ENCODE data around the gene TAX1BP3. TPM values are rescaled to one million over a fixed set of nuclear protein-coding genes. Genes with fewer than 3 reads are reported as not detected.
A peak's percentile ranks its signal among the peaks of the same experiment; 100 is the strongest.
"Not testable (repeated sequence)": the region's sequence is repeated elsewhere in the genome, so short reads cannot be mapped to it uniquely, and the experiment has no call there.

The TAX1BP3 gene
- total RNA-seq, result 100 to 1,000 TPM; 116 to 142 TPM
- long read RNA-seq, transcript TAX1BP3-201 (4 exons, 1,377 nt), result major isoform, 5 of 6 reads
- long read RNA-seq, partial matches to known transcripts, result 0 of 6 reads
- long read RNA-seq, other reads (novel, unspliced or antisense), result 1 of 6 reads

GRCh38 chr17:3668279-3669084, at the start of gene TAX1BP3, which contains the start of gene EMC6:
TSS of gene TAX1BP3 (minus strand) at chr17:3668578. CDS start at chr17:3668526, 52 bp downstream.
TSS of gene EMC6 (plus strand) at chr17:3668812. CDS start at chr17:3669147, 335 bp downstream.
- intact Hi-C loops (cut with DNase I), result no loop called here
- DNase-seq (peak; percentile 99), ATAC-seq (peak; percentile 92 to 93)

GRCh38 chr17:3715296-3715695, 46.9 kb upstream of the TAX1BP3 start:
- intact Hi-C loops (cut with DNase I), result no loop called here
- DNase-seq (no peak), ATAC-seq (no peak)

DNA sequence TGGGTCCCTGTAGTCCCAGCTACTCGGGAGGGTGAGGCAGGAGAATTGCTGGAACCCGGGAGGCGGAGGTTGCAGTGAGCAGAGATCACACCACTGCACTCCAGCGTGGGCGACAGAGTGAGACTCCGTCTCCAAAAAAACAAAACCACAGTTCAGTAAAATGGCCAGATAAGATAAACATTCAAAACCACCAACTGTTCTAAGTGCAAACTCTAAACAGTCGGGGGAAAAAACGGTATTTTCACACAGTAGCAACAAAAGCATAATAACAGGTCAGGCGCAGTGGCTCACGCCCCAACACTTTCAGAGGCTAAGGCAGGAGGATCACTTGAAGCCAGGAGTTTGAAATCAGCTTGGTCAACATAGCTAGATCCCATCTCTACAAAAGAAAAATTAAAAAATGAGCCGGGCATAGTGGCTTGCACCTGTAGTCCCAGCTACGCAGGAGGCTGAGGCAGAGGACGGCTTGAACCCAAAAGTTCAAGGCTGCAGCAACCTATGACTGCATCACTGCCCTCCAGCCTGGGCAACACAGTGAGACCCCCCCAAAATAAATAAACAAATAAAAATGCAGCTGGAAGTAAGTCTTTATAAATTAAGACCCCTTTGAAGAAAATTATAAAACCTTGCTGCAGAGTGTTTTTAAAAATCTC, 44.6 kb upstream of the TAX1BP3 start:
- intact Hi-C loops (cut with DNase I), result no loop called here
- DNase-seq (no peak), ATAC-seq (no peak)

DNA sequence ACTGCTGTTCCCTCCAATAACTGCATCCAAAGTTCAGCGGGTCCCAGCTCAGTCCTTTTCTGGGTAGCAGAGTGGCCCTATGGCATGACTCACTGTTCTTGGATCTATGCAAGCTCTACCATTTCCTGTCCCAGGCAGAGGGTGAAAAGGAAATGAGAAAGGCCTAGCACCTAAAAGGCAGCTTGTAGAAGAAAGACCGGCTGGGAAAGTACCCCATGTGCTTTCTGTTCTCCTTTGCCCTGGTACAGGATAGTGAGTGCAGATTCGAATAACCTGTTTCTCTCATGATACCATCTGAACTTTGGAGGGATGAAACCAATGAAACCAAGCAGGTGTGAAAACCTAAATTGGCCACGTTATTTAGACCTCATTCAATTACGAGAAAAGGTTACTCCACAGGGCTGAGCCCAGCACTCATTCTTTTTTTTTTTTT, 42.6 kb upstream of the TAX1BP3 start:
- DNase-seq, result no peak
- ATAC-seq, result peak; percentile 66 to 80
- intact Hi-C loops (cut with DNase I), result no loop called here

DNA sequence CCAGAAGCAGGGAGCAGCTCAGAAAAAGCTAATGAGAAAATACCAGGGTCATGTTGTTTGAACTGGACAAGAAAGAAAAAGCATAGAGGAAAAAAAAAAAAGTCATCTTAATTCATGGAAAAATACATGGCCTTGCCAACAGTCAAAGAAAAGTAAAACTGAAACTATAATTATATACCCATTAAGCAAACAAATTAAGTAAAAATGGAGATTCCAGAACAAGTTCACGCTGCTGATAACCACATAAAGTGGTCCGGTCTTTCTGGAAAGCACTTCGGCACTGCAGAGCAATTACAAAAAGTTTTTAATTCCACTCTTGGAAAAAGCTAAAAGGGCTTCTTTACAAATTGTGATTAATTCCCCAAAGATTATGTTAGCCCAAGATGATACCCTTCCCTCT, 40.0 kb upstream of the TAX1BP3 start:
- ATAC-seq (no peak), DNase-seq (no peak)
- intact Hi-C loops (cut with DNase I), result no loop called here

GRCh38 chr17:3705718-3705984, 37.3 kb upstream of the TAX1BP3 start:
- DNase-seq; intact Hi-C loops (cut with DNase I); ATAC-seq: not testable (repeated sequence)

DNA sequence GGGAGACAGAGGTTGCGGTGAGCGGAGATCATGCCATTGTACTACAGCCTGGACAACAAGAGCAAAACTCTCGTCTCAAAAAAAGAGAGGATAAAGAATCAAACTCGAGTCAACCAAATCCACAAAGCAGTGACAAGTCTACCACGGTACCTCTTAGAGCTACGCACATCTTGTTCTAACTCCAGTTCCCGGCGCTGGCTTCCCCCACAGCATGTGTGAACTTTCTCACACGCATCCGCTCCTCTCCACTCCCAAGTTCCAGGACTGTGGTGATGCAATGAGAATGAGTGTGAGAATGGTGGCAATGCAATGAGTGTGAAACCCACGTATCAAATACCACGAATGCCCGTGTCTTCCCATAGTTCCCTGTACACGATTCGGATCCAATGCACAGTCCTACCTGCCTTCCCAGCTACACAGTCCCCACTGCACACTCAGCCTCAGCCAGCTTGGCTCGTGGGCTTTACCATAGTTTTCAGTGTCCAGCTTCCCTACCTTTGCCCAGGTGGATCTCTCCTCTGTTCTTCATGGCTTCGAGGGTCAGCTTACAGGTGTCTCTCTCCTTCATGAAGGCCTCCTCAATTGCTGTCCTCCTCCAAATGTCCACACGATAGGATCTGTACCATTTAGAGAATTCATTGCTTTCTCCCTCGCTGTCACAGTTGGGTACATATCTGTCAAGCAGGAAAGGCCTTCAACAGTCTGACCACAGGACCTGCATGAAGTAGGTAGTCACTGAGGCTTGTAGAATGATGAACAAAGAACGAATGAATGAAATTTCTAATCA, 36.7 kb upstream of the TAX1BP3 start:
- no peak for ATAC-seq
- intact Hi-C loops (cut with DNase I), result no loop called here
- no peak for DNase-seq

- intact Hi-C loops (cut with DNase I); DNase-seq; ATAC-seq: not testable (repeated sequence)
Observed at GRCh38 chr17:3702041-3702539, 33.7 kb upstream of the TAX1BP3 start.

DNA sequence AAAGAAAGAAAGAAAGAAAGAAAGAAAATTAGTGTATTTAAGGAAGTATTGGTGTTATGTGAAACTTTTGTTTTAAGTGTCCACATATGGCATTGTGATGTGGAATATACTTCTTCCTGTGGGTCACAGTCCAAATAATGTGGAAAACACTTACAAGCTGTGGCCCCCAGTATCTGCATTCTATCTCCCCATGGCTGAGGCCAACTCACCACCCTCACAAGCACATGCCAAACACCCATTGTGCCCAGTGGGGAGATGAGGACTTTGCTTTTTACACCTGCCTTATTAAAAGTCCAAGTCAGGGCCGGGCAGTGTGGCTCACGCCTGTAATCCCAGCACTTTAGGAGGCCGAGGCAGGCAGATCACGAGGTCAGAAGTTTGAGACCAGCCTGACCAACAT, 31.6 kb upstream of the TAX1BP3 start:
- ATAC-seq (no peak), DNase-seq (no peak)
- intact Hi-C loops (cut with DNase I), result no loop called here

DNA sequence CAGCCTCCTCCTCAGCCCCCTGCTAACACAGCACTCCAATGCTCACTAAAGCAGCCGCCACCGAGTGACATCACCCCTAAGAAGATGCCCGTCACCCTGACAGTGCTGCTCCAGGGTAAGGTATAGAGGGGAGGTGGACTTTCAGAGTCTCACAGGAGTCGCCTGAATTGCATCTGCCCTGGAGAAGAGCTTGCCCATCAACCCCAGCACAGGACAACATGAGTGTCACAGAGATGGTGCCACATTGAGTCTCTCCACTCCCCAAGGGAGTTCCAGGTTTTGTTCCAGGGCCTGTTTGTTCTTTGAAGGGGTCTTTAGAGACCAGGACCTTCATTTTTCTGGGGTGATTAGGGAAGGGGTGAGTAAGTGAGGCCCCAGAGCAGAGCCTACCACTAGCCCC, 29.8 kb upstream of the TAX1BP3 start:
- ATAC-seq (no peak), DNase-seq (no peak)
- intact Hi-C loops (cut with DNase I), result no loop called here

GRCh38 chr17:3697103-3697476, 28.7 kb upstream of the TAX1BP3 start:
- peak in 1 of 2 donors; percentile 5 for ATAC-seq
- DNase-seq, result no peak
- intact Hi-C loops (cut with DNase I), result no loop called here

DNA sequence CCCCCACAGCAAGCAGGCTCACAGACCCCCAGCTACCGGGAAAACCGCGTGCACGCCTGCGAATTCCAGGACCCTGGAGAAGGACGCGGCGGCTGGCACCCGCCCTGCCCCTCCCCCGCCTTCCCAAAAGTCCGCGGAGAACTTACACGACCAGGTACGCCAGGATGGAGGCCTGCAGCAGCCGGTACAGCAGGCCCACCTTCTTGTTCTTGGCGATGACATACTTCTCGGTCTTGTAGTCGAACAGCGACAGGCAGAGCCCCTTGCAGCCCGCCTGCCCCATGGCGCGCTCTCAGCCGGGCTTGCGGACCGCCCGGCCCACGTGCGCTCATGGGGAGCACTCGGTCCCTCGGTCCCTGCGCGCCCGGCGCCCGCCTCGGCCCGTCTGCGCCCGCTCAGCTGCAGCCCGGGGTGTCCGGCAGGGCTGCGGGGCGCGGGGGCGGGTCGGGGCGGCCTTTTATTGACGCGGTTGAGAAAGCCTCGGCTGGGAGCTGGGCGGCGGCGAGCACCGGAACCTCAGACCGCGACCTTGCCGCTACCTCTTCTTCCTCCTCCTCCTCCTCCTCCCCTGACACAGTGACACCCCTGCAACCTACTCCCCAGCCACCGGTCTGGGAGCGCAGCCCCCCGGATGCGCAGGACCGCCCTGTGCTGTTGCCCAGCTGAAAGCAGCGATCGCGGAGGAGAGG, 27.5 kb upstream of the TAX1BP3 start, which contains the start of gene P2RX5:
P2RX5 (minus strand) TSS at position 433 of the 689 bp plus-strand sequence; CDS start at position 283, 150 bp downstream.
- intact Hi-C loops (cut with DNase I), result no loop called here
- DNase-seq (no peak), ATAC-seq (peak; percentile 49 to 66)

DNA sequence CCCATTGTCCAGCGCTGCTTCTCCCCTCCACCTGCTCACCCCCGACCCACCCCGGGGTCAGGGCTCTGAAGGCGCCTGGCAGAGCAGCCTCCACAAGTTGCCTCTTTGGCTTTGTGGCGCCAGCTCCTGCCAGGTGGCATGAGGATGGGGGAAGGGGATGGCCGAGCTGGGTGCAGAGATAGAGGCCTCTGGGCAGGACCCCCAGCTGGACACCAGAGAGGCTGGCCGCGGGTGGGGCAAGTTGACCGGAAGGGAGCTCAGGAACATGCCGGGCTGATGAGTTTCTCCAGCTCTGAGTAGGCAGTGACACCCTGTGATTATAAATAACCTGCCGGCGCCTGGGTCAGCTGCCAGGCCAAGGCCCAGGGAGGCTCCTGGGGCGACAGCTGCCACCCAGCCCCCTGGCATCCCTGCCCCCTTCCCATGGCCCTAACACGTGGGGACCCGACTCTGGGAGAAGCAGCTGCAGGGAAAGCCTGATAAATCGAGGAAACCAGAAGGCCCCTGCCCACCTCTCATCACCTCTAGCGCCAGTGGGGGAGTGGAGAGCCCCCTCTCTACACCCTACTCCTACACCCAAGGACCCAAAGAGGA, 26.8 kb upstream of the TAX1BP3 start:
- intact Hi-C loops (cut with DNase I), result no loop called here
- ATAC-seq (peak; percentile 86 to 88), DNase-seq (peak; percentile 62)

- DNase-seq, result no peak
- intact Hi-C loops (cut with DNase I), result no loop called here
- ATAC-seq, result no peak
Observed at GRCh38 chr17:3693829-3694231, 25.5 kb upstream of the TAX1BP3 start.

DNA sequence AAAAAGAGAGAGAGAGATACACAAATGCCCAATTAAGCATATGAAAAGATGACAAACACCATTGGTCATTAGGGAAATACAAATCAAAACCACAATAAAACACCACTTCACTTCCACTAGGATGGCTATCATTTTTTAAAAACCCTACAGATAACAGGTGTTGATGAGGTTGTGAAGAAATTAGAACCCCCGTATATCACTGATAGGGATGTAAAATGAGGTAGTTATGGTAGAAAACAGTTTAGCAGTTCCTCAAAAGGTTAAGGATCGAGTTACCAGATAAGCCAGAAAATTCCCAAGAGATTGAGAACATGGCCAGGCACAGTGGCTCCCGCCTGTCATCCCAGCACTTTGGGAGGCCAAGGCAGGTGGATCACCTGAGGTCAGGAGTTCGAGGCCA, 24.8 kb upstream of the TAX1BP3 start:
- intact Hi-C loops (cut with DNase I), result no loop called here
- ATAC-seq (no peak), DNase-seq (no peak)

DNA sequence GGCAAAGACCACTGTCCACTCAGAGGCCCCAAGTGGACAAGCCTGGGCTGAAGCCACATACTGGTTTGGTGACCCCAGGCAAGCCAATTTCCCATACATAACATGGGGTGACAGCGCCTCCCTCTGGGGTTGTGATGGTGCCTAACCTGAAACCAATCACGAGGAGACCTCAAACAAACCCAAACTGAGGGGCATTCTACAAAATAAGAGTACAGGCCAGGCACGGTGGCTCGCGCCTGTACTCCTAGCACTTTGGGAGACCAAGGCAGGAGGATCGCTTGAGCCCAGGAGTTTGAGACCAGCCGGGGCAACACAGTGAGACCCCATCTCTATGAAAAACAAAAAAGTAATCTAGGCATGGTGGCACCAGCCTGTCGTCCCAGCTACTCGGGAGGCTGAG, 24.0 kb upstream of the TAX1BP3 start:
- intact Hi-C loops (cut with DNase I), result no loop called here
- DNase-seq (no peak), ATAC-seq (no peak)

DNA sequence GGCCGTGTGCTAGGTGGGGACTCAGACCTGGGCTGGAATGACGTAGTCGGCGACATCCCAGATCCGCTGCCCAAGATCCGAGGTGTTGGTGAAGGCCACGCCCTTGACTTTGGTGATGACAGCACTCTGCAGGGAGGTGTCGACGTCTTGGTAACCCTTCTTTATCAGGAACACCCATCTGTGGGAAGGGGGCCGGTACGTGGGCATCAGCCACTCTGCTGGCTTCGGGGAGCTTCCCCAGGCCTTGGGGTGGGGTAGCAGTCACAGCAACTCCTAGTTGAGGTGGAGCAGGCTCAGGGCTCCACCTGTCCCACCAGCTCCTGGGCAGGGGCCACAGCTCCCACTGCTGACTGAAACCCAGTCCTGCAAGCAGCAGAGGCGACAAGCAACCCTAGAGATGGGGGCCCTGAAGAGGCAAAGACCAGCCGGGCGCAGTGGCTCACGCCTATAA, 23.3 kb upstream of the TAX1BP3 start:
- intact Hi-C loops (cut with DNase I), result no loop called here
- ATAC-seq (no peak), DNase-seq (no peak)

- intact Hi-C loops (cut with DNase I), result no loop called here
- ATAC-seq, result no peak
- no peak for DNase-seq
Observed at GRCh38 chr17:3690094-3690715, 21.8 kb upstream of the TAX1BP3 start.

Data from left cardiac atrium (tissue), 4 donors.